AG09319 (cell line): ENCODE measurements around the gene MED27.

Source experiments
- DNase-seq: peaks from one replicate; pipeline ENCODE4 v3.0.0-alpha.2; 2010; ENCODE audit warnings: low read depth; ENCODE audit errors: extremely low read depth
- TF ChIP-seq, protein P1 (sequence below): IDR thresholded peaks from 2 replicates; pipeline ENCODE4 v1.5.1; 2011; ENCODE audit warnings: low read depth, mild to moderate bottlenecking, inconsistent platforms, low read length, moderate library complexity

The MED27 gene, protein sequence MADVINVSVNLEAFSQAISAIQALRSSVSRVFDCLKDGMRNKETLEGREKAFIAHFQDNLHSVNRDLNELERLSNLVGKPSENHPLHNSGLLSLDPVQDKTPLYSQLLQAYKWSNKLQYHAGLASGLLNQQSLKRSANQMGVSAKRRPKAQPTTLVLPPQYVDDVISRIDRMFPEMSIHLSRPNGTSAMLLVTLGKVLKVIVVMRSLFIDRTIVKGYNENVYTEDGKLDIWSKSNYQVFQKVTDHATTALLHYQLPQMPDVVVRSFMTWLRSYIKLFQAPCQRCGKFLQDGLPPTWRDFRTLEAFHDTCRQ

DNA sequence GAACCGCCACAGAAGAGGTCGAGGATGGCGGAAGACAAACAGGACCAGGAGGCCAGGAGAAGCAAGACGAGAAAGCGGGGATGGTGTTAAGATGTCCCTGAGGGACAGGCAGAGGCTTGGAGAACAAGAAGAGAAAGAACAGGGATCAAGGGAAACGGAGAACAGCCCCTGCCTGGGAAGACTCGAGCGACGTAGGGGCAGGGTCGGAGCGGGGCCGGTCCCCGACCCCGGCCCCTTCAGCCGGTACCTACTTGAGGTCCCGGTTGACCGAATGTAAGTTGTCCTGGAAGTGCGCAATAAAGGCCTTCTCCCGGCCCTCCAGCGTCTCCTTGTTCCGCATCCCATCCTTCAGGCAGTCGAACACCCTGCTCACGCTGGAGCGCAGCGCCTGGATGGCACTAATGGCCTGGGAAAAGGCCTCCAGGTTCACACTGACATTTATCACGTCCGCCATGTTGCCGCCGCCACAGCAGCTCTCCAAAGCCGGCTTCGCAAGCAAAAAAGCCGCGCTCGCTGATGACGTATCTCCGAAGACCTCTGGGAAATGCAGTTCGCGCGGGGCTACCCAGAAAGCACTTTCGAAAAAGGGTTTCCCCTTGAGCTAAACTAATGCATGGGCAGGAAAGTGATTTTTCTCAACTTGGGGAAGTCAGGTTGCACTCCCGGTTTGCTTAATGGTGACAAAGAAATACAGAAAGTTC, at the start of gene MED27:
Gene MED27, minus strand, starts transcription at position 477 of the 701 bp plus-strand sequence. Its CDS starts 23 bp downstream, at position 454.
- DNase-seq: peak; percentile 47
- TF ChIP-seq, protein P1, sequence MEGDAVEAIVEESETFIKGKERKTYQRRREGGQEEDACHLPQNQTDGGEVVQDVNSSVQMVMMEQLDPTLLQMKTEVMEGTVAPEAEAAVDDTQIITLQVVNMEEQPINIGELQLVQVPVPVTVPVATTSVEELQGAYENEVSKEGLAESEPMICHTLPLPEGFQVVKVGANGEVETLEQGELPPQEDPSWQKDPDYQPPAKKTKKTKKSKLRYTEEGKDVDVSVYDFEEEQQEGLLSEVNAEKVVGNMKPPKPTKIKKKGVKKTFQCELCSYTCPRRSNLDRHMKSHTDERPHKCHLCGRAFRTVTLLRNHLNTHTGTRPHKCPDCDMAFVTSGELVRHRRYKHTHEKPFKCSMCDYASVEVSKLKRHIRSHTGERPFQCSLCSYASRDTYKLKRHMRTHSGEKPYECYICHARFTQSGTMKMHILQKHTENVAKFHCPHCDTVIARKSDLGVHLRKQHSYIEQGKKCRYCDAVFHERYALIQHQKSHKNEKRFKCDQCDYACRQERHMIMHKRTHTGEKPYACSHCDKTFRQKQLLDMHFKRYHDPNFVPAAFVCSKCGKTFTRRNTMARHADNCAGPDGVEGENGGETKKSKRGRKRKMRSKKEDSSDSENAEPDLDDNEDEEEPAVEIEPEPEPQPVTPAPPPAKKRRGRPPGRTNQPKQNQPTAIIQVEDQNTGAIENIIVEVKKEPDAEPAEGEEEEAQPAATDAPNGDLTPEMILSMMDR: no peak

DNA sequence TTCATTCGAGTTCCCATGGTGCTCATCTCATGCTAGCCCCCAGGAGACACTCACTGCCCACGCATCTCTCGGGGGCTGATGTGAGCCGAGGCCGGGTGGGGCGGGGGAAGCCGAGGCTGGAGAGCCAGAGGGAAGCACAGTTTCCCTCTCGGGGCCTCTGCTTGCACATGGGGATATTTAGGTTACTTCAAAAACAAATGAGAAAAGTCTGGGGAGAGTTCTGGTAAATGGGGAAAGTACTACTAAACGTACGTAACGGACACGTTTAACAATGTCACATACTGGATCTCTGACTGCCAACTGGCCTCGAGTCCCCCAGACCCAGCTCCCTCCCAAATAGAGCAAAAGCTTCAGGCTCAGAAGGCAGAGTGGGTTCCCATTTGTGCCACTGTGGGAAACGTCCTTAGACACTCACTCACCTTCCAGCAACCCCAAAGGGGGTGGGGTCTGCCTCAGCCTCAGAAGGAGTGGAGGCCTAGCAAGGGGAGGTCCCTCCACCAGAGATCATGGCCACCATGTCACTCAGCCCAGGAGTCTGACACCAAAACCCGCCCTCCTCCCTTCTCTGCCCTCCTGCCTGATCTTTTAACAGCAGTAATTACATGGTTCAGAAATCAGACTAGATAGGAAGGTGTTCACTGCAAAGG, 48.3 kb upstream of the MED27 start:
- no peak for DNase-seq
- TF ChIP-seq, protein P1: no peak

DNA sequence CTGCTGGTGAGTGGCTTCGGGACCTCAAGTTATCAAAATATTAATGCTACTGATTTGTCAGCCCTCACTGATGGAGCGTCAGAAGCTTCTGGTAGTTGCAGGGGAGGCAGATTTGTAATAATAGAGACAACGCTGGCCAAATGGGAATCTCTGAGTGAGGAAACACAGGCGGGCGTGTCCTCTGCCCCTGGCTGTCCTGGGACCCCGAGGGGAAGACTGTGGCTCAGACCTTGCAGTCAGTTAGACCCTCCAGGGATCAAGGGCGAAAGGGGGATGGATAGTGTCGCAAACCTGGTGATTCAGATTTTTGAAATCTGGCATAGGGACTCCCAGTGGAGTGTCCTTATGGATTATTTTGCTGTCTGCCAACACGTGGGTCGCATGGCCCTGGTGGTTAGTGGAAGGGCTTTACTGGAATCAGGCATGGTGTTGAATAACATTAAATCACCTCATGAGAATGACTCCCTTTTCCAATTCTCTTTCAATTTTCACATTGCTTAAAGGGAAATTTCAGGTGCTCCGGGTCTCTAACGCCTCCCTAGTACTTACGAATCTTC, 47.1 kb upstream of the MED27 start:
- TF ChIP-seq, protein P1: no peak
- no peak for DNase-seq

DNA sequence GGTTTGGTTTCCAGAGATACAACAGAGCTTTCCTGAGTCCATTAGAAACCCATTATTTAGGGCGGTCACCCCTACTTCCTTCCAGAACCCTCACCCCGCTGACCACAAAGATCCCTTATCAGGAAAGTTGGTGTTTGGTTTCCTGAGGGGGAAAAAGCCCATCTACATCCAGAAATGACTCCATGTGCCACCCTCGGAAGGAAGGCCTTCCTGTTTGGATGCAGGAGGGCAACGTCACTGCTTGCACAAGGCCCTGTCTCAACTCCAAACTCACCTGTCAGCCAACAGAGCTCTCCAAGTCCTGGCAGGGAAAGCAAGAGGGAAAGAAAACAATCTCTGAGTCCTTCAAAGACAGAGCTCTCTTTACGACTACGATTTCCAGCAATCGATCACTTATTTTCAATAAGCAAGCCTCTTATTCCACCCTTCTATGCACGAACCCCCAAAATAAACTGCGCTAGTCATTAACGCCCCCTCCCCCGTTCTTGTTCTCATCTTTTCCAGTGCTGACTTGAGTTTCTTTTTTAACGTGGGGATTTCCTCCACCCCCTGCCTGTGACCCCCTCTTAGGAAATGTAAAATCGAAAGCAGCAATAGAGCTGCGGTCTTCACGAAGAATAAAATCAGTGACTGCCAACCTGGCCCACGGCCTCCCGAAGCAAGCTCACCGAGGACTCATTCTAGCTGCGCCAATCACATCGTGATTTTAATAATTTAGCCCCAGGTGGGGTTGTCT, 46.4 kb upstream of the MED27 start:
- TF ChIP-seq, protein P1: no peak
- DNase-seq: no peak

DNA sequence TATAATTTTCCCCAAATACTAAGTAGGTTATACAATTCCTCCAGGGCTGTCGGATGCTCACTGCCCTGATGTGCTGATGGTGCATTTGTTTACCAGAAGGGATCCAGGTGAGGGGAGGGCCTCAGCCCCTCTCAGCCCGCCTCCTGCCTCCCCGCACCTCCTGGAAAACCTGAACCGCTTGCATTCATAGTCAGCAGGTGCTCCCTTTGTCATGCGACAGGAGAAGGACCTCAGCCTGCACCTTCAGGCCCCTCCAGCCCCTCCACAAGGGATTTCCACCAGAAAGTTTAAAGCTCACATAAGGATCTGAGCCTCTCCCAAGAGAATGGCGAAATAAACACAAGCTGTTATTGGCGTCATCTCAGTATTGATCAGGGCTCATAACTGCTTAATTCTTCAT, 45.7 kb upstream of the MED27 start:
- TF ChIP-seq, protein P1: no peak
- no peak for DNase-seq

DNA sequence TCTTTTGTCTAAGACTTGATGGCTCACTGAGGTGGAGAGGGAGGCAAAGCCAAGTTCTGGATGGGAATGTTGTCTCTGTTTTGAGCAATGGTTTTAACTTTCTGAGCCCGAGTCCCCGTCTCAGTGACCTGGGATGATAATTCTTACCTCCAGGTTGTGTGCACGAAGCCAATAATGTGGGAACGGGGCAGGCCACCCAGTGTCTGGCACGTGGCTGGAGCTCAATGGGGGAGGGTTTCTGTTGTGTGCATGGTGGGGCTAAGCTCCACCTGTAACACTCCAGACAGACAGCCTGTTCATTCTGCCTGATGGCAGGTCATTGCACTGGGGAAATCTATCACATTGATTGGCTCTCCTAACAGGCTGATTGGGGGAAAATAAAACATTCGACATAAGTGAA, 45.1 kb upstream of the MED27 start:
- no peak for DNase-seq
- TF ChIP-seq, protein P1: no peak
